Mesendoderm (in vitro differentiated cells): Measurements from ENCODE around the gene SPRED3.
A peak's percentile ranks its signal among the peaks of the same experiment; 100 is the strongest.

Source experiments
- DNase-seq: peaks from one replicate; pipeline ENCODE4 v3.0.0; 2013
- H2AK5ac ChIP-seq: 2 replicates; pipeline ENCODE4 v1.6.1; 2013; ENCODE audit warnings: low read length, inconsistent platforms
- H2BK120ac ChIP-seq: 2 replicates; pipeline ENCODE4 v1.6.1; 2013; ENCODE audit warnings: low read depth, mild to moderate bottlenecking, low read length, moderate library complexity, mixed read lengths
- H2BK15ac ChIP-seq: replicated peaks from 2 replicates; pipeline ENCODE4 v1.6.1; 2013; ENCODE audit warnings: low read depth, mild to moderate bottlenecking, moderate library complexity
- H2BK5ac ChIP-seq: 2 replicates; pipeline ENCODE4 v1.6.1; 2013; ENCODE audit warnings: low read length, inconsistent platforms
- H3K18ac ChIP-seq: 2 replicates; pipeline ENCODE4 v1.6.1; 2013; ENCODE audit warnings: mild to moderate bottlenecking, low read length, mixed read lengths
- H3K23ac ChIP-seq: one replicate; pipeline ENCODE4 v1.6.1; 2013; ENCODE audit warnings: low read length
- H3K27ac ChIP-seq: 2 replicates; pipeline ENCODE4 v1.5.1; 2013; ENCODE audit warnings: low read depth, mild to moderate bottlenecking, inconsistent platforms, low read length, moderate library complexity
- H3K27me3 ChIP-seq: 2 replicates; pipeline ENCODE4 v1.6.1; 2013; ENCODE audit warnings: low read length, control low read depth, mild to moderate bottlenecking, inconsistent platforms; ENCODE audit not compliant: insufficient read depth, poor library complexity
- H3K36me3 ChIP-seq: 2 replicates; pipeline ENCODE4 v1.6.1; 2013; ENCODE audit warnings: low read length, inconsistent platforms; ENCODE audit not compliant: control insufficient read depth, insufficient read depth
- H3K4ac ChIP-seq: one replicate; pipeline ENCODE4 v1.6.1; 2013; ENCODE audit warnings: low read depth, mild to moderate bottlenecking, low read length, moderate library complexity
- H3K4me1 ChIP-seq: 2 replicates; pipeline ENCODE4 v1.6.1; 2013; ENCODE audit warnings: low read depth, low read length, inconsistent platforms; ENCODE audit not compliant: control insufficient read depth
- H3K4me2 ChIP-seq: 2 replicates; pipeline ENCODE4 v1.6.1; 2013; ENCODE audit warnings: low read length
- H3K4me3 ChIP-seq: 2 replicates; pipeline ENCODE4 v1.5.1; 2013; ENCODE audit warnings: mild to moderate bottlenecking, low read length
- H3K56ac ChIP-seq: one replicate; pipeline ENCODE4 v1.6.1; 2013; ENCODE audit warnings: low read length
- H3K79me1 ChIP-seq: 2 replicates; pipeline ENCODE4 v1.6.1; 2013; ENCODE audit warnings: low read length, inconsistent platforms
- H3K79me2 ChIP-seq: 2 replicates; pipeline ENCODE4 v1.6.1; 2013; ENCODE audit warnings: mild to moderate bottlenecking, low read length; ENCODE audit not compliant: control insufficient read depth, insufficient read depth
- H3K9ac ChIP-seq: 2 replicates; pipeline ENCODE4 v1.6.1; 2013; ENCODE audit warnings: low read length, inconsistent platforms
- H4K5ac ChIP-seq: one replicate; pipeline ENCODE4 v1.6.1; 2013; ENCODE audit warnings: low read length
- H4K8ac ChIP-seq: one replicate; pipeline ENCODE4 v1.6.1; 2013; ENCODE audit warnings: low read depth, mild to moderate bottlenecking, control low read depth, low read length, moderate library complexity
- WGBS: extraction: QIAGEN DNeasy Blood & Tissue Kit; methylation state at CpG from one replicate; pipeline ENCODE4 v1.1.7; 2013; ENCODE audit warnings: low lambda C conversion rate, missing lambda C conversion rate; ENCODE audit not compliant: insufficient coverage; ENCODE audit errors: extremely low coverage; 5-methylcytosine and 5-hydroxymethylcytosine counted together

The SPRED3 gene

GRCh38 chr19:38434549-38435051 is 46.1 kb downstream of the SPRED3 start:
- H3K56ac ChIP-seq: peak overlapping the region; percentile 71
- H3K79me1 ChIP-seq: no peaks in the 10 kb centered on the region
- H3K79me2 ChIP-seq: no peaks in the 10 kb centered on the region
- peak overlapping the region; percentile 1 for H3K4ac ChIP-seq
- H3K18ac ChIP-seq: no peak overlapping the region
- H4K5ac ChIP-seq: no peak overlapping the region
- no peak overlapping the region for H2AK5ac ChIP-seq
- H4K8ac ChIP-seq: no peak overlapping the region
- H3K27me3 ChIP-seq: no peaks in the 10 kb centered on the region
- peaks cover 4% of the 10 kb centered on the region for H3K4me1 ChIP-seq
- no peak overlapping the region for H2BK15ac ChIP-seq
- H2BK5ac ChIP-seq: no peak overlapping the region
- no peak overlapping the region for H2BK120ac ChIP-seq
- H3K4me3 ChIP-seq: no peak overlapping the region
- H3K36me3 ChIP-seq: no peaks in the 10 kb centered on the region
- WGBS: no CpG with 5 or more reads among the region's 13 CpGs
- DNase-seq: peak; percentile 72
- no peak overlapping the region for H3K27ac ChIP-seq
- H3K4me2 ChIP-seq: peak overlapping the region; percentile 8
- no peak overlapping the region for H3K23ac ChIP-seq
- H3K9ac ChIP-seq: peak overlapping the region; percentile 8

- Histone ChIP-seq H3K18ac (no peak overlapping the region), H3K23ac (no peak overlapping the region), H3K56ac (no peak overlapping the region), H2BK5ac (no peak overlapping the region), H3K79me2 (no peaks in the 10 kb centered on the region), H3K4me1 (peaks cover 4% of the 10 kb centered on the region), H3K4ac (no peak overlapping the region), H3K4me2 (no peak overlapping the region), H3K36me3 (no peaks in the 10 kb centered on the region), H2BK120ac (no peak overlapping the region), H3K27ac (no peak overlapping the region), H2BK15ac (no peak overlapping the region), H4K8ac (no peak overlapping the region), H3K79me1 (no peaks in the 10 kb centered on the region), H3K27me3 (no peaks in the 10 kb centered on the region), H3K9ac (no peak overlapping the region), H3K4me3 (no peak overlapping the region), H2AK5ac (no peak overlapping the region), H4K5ac (no peak overlapping the region)
- DNase-seq: no peak
- no CpG with 5 or more reads among the region's 6 CpGs for WGBS
Measured at GRCh38 chr19:38437295-38437694, 48.8 kb downstream of the SPRED3 start.

GRCh38 chr19:38437917-38438316 is 49.4 kb downstream of the SPRED3 start:
- no peak overlapping the region for H3K56ac ChIP-seq
- H3K18ac ChIP-seq: no peak overlapping the region
- no peak for DNase-seq
- H4K5ac ChIP-seq: no peak overlapping the region
- H3K4ac ChIP-seq: no peak overlapping the region
- no peaks in the 10 kb centered on the region for H3K79me1 ChIP-seq
- peaks cover 4% of the 10 kb centered on the region for H3K4me1 ChIP-seq
- WGBS: no CpG with 5 or more reads among the region's 2 CpGs
- no peak overlapping the region for H2BK120ac ChIP-seq
- no peaks in the 10 kb centered on the region for H3K79me2 ChIP-seq
- H3K27ac ChIP-seq: no peak overlapping the region
- H2BK15ac ChIP-seq: no peak overlapping the region
- no peaks in the 10 kb centered on the region for H3K36me3 ChIP-seq
- H3K4me3 ChIP-seq: no peak overlapping the region
- no peak overlapping the region for H2BK5ac ChIP-seq
- no peak overlapping the region for H4K8ac ChIP-seq
- no peak overlapping the region for H3K23ac ChIP-seq
- no peak overlapping the region for H3K9ac ChIP-seq
- no peaks in the 10 kb centered on the region for H3K27me3 ChIP-seq
- H3K4me2 ChIP-seq: no peak overlapping the region
- no peak overlapping the region for H2AK5ac ChIP-seq

GRCh38 chr19:38440592-38440991 is 52.1 kb downstream of the SPRED3 start:
- Histone ChIP-seq H2BK5ac (no peak overlapping the region), H3K79me2 (no peaks in the 10 kb centered on the region), H3K9ac (no peak overlapping the region), H3K56ac (peak overlapping the region; percentile 25), H2BK15ac (no peak overlapping the region), H3K4ac (no peak overlapping the region), H3K27me3 (no peaks in the 10 kb centered on the region), H3K23ac (no peak overlapping the region), H3K4me3 (no peak overlapping the region), H3K27ac (no peak overlapping the region), H2AK5ac (no peak overlapping the region), H3K18ac (no peak overlapping the region), H4K8ac (no peak overlapping the region), H3K36me3 (no peaks in the 10 kb centered on the region), H4K5ac (no peak overlapping the region), H3K79me1 (no peaks in the 10 kb centered on the region), H3K4me1 (no peaks in the 10 kb centered on the region), H3K4me2 (no peak overlapping the region), H2BK120ac (no peak overlapping the region)
- no peak for DNase-seq
- no CpG with 5 or more reads among the region's 14 CpGs for WGBS

- Histone ChIP-seq H3K79me1 (no peaks in the 10 kb centered on the region), H3K27ac (no peak overlapping the region), H3K4me2 (no peak overlapping the region), H4K5ac (no peak overlapping the region), H2BK15ac (no peak overlapping the region), H4K8ac (no peak overlapping the region), H3K27me3 (no peaks in the 10 kb centered on the region), H3K23ac (no peak overlapping the region), H3K4me3 (no peak overlapping the region), H3K4ac (no peak overlapping the region), H3K36me3 (no peaks in the 10 kb centered on the region), H3K4me1 (no peaks in the 10 kb centered on the region), H2BK5ac (no peak overlapping the region), H3K56ac (peak overlapping the region; percentile 78), H3K18ac (peak overlapping the region; percentile 32), H3K9ac (peak overlapping the region; percentile 13), H2BK120ac (no peak overlapping the region), H3K79me2 (no peaks in the 10 kb centered on the region), H2AK5ac (no peak overlapping the region)
- WGBS: no CpG with 5 or more reads among the region's 7 CpGs
- peak; percentile 86 for DNase-seq
Measured at GRCh38 chr19:38441657-38442348, 53.3 kb downstream of the SPRED3 start.

GRCh38 chr19:38442736-38443135 is 54.2 kb downstream of the SPRED3 start:
- WGBS: no CpG with 5 or more reads among the region's 9 CpGs
- no peak overlapping the region for H3K56ac ChIP-seq
- no peak for DNase-seq

More at GRCh38 chr19:38442736-38443135, 54.2 kb downstream of the SPRED3 start:
- H3K27me3 ChIP-seq: no peaks in the 10 kb centered on the region
- H3K36me3 ChIP-seq: no peaks in the 10 kb centered on the region
- no peak overlapping the region for H3K18ac ChIP-seq
- no peak overlapping the region for H2BK5ac ChIP-seq
- no peak overlapping the region for H3K27ac ChIP-seq
- no peak overlapping the region for H3K4me3 ChIP-seq
- H4K8ac ChIP-seq: no peak overlapping the region
- H2BK120ac ChIP-seq: no peak overlapping the region
- H3K23ac ChIP-seq: no peak overlapping the region
- no peak overlapping the region for H2BK15ac ChIP-seq
- H4K5ac ChIP-seq: no peak overlapping the region
- H3K79me1 ChIP-seq: no peaks in the 10 kb centered on the region
- no peaks in the 10 kb centered on the region for H3K79me2 ChIP-seq
- no peaks in the 10 kb centered on the region for H3K4me1 ChIP-seq
- no peak overlapping the region for H2AK5ac ChIP-seq
- H3K4me2 ChIP-seq: no peak overlapping the region
- no peak overlapping the region for H3K9ac ChIP-seq
- no peak overlapping the region for H3K4ac ChIP-seq
